Heart right ventricle (tissue), 16 donors: ENCODE data around the gene FGF2. TPM values are rescaled to one million over a fixed set of nuclear protein-coding genes. Genes with fewer than 3 reads are reported as not detected.

Source experiments
- ATAC-seq, 8 donors: fragments of 200-7000 bp; cut with Tn5 transposase; one replicate each; pipeline ENCODE4 v1.9.1; 2020; ENCODE audit warnings: mild to moderate bottlenecking in 8 of 8, moderate library complexity in 8 of 8, moderate number of reproducible peaks in 1 of 8
- DNase-seq, 2 donors: peaks; one replicate each; pipeline ENCODE4 v3.0.0-alpha.2; 2020
- H3K27ac ChIP-seq, 10 donors: fragments of 200-600 bp; sonication (generic) in 2 of 10; one replicate each; pipeline versions ENCODE4 v1.5.0 to v1.8.0; 2020 to 2022; ENCODE audit warnings: mild to moderate bottlenecking in 3 of 10
- H3K27me3 ChIP-seq, 7 donors: fragments of 200-600 bp; one replicate each; pipeline ENCODE4 v1.8.0; 2021 to 2022; ENCODE audit warnings: mild to moderate bottlenecking in 2 of 7
- H3K36me3 ChIP-seq, 9 donors: fragments of 200-600 bp; sonication (generic) in 1 of 9; one replicate each; pipeline versions ENCODE4 v1.5.0 to v1.8.0; 2020 to 2022; ENCODE audit warnings: mild to moderate bottlenecking in 2 of 9
- H3K4me1 ChIP-seq, 9 donors: fragments of 200-600 bp; sonication (generic) in 1 of 9; one replicate each; pipeline versions ENCODE4 v1.5.0 to v1.8.0; 2020 to 2022; ENCODE audit warnings: mild to moderate bottlenecking in 4 of 9
- H3K4me3 ChIP-seq, 10 donors: fragments of 200-600 bp; sonication (generic) in 2 of 10; one replicate each; pipeline versions ENCODE4 v1.5.0 to v1.8.0; 2020 to 2022; ENCODE audit warnings: mild to moderate bottlenecking in 7 of 10, moderate library complexity in 2 of 10
- H3K9me3 ChIP-seq, 11 donors: fragments of 200-600 bp in 10 of 11; sonication (generic) in 2 of 11; one replicate each; pipeline versions ENCODE4 v1.5.0 to v1.8.0; 2013 to 2022; ENCODE audit warnings: mild to moderate bottlenecking in 2 of 11, control low read depth in 1 of 11, moderate library complexity in 1 of 11
- CTCF ChIP-seq, 9 donors: fragments of 200-600 bp; sonication (generic) in 2 of 9; IDR thresholded peaks; one replicate each; pipeline versions ENCODE4 v1.5.0 to v1.8.0; 2021 to 2022; ENCODE audit warnings: antibody characterized with exemption in 9 of 9, mild to moderate bottlenecking in 5 of 9, moderate library complexity in 1 of 9
- WGBS, 2 donors: extraction: QIAGEN DNeasy Blood & Tissue Kit; methylation state at CpG; one replicate each; pipeline ENCODE4 v1.1.7; 2013; ENCODE audit warnings: inconsistent platforms in 1 of 2; 5-methylcytosine and 5-hydroxymethylcytosine counted together
- intact Hi-C, 10 donors: fragments of 100-400 bp; cut with DNase I; formaldehyde crosslinking; loops; one replicate each; pipeline versions ENCODE4 v1.11.1 to v1.14.2; 2022
- polyA plus RNA-seq, 2 donors: library from polyadenylated mRNA; stranded (reverse); fragments of 200-250 nt; gene quantifications; one replicate each; pipeline ENCODE4 v1.2.3, GENCODE V29; 2013
- total RNA-seq, 10 donors: library from RNA; stranded (reverse); fragmentation: NEBNext Ultra II Directional in 3 of 10; extraction: Animal tissue kit (Norgen Biotek cat#: 25700) in 3 of 10; gene quantifications; one replicate each; pipeline versions ENCODE4 v1.2.1 to v1.2.4, GENCODE V29; 2021 to 2023
- donor health status: Arrhythmogenic right ventricular cardiomyopathy.
- donor health status: ischemic (EF 13 %, LVEDD 7.1; RV severe dilation, severe dysfunction).
- donor health status: healthy with polysubstance abuse.
- donor health status: DM: no; HTN: yes; CAD: no.
- donor health status: DM: no; HTN: no; CAD: no.
- donor health status: ischemic (EF 25% LVEDD 6.9; RV normal size, moderate dysfunction).
- donor health status: ischemic (EF 25% LVEDD 5.7; RV mildly dilated, moderate dysfunction).
- donor health status: healthy.
- donor health status: DM: yes; HTN: yes; CAD: no.
- donor health status: Ischemic cardiomyopathy.
- donor health status: ischemic (EF 35%, LVEDD 5.7; RV mildly dilated, moderate dysfunction).
- donor health status: nonischemic (EF 11% LVEDD 7.7; RV severe dilation, severe dysfunction).
- donor health status: DM: yes; HTN: yes; CAD: no.
- donor health status: PGD.
- donor health status: ischemic (EF 29% LVEDD 5.4; RV normal size, mild dysfunction).
- donor health status: nonischemic (EF 23%, LVEDD 6.1; RV moderate dilation, normal function).

Gene FGF2
- total and polyA plus RNA-seq, 12 donors, result 2.9 to 8.6 (median 5.6) TPM

GRCh38 chr4:122831515-122832196 is 5.0 kb downstream of the FGF2 start:
- Histone ChIP-seq H3K4me3 (no peak overlapping the region), H3K4me1 (peaks cover 0 to 40% (median 16%) of the 10 kb centered on the region in 9 donors), H3K9me3 (no peaks in the 10 kb centered on the region), H3K27ac (no peak overlapping the region), H3K36me3 (no peaks in the 10 kb centered on the region), H3K27me3 (peaks cover 0 to 36% (median 0%) of the 10 kb centered on the region in 7 donors)
- intact Hi-C loops, result loop anchor here in 2 of 10 donors (5.0 to 10.0 kb wide), 2 partner anchors 69 to 87 kb away; no protein-coding TSS in a partner anchor
- TF ChIP-seq CTCF (IDR thresholded peaks at IDR 0.05), result no peak
- 92 to 93% methylated on average over 6 of the region's 6 CpGs for WGBS, 2 donors
- DNase-seq (no peak), ATAC-seq (no peak)

GRCh38 chr4:122832732-122833131 is 6.1 kb downstream of the FGF2 start:
- no peaks in the 10 kb centered on the region for H3K36me3 ChIP-seq
- no peak overlapping the region for H3K27ac ChIP-seq
- H3K4me1 ChIP-seq, result peaks cover 0 to 42% (median 15%) of the 10 kb centered on the region in 9 donors
- ATAC-seq (no peak), DNase-seq (no peak)
- H3K27me3 ChIP-seq, result peaks cover 0 to 27% (median 0%) of the 10 kb centered on the region in 7 donors
- no peak for TF ChIP-seq CTCF (IDR thresholded peaks at IDR 0.05)
- 89 to 100% methylated on average over 1 of the region's 1 CpG for WGBS, 2 donors
- intact Hi-C loops, result loop anchor here in 2 of 10 donors (5.0 to 10.0 kb wide), 2 partner anchors 70 to 88 kb away; no protein-coding TSS in a partner anchor
- no peak overlapping the region for H3K4me3 ChIP-seq
- H3K9me3 ChIP-seq, result no peaks in the 10 kb centered on the region

- peaks cover 0 to 14% (median 0%) of the 10 kb centered on the region in 7 donors for H3K27me3 ChIP-seq
- ATAC-seq (no peak), DNase-seq (no peak)
- TF ChIP-seq CTCF (IDR thresholded peaks at IDR 0.05), result no peak
- no peaks in the 10 kb centered on the region for H3K9me3 ChIP-seq
- peaks cover 0 to 31% (median 10%) of the 10 kb centered on the region in 9 donors for H3K4me1 ChIP-seq
- 83 to 88% methylated on average over 4 of the region's 4 CpGs for WGBS, 2 donors
- intact Hi-C loops, result loop anchor here in 2 of 10 donors (5.0 to 10.0 kb wide), 2 partner anchors 72 to 89 kb away; no protein-coding TSS in a partner anchor
- no peak overlapping the region for H3K4me3 ChIP-seq
- H3K27ac ChIP-seq, result no peak overlapping the region
- peaks cover 0 to 3% (median 0%) of the 10 kb centered on the region in 9 donors for H3K36me3 ChIP-seq
These were observed 7.4 kb downstream of the FGF2 start for GRCh38 chr4:122833999-122834398.

- Histone ChIP-seq H3K9me3 (no peaks in the 10 kb centered on the region), H3K4me3 (no peak overlapping the region), H3K36me3 (peaks cover 0 to 9% (median 0%) of the 10 kb centered on the region in 9 donors), H3K27me3 (no peaks in the 10 kb centered on the region), H3K27ac (no peak overlapping the region), H3K4me1 (peaks cover 0 to 39% (median 16%) of the 10 kb centered on the region in 9 donors)
- whole genome bisulfite sequencing, 2 donors, result 90 to 96% methylated on average over 2 of the region's 2 CpGs
- no peak for TF ChIP-seq CTCF (IDR thresholded peaks at IDR 0.05)
- intact Hi-C loops, result loop anchor here in 1 of 10 donors (10.0 kb wide), 1 partner anchor 92 kb away; no protein-coding TSS in a partner anchor
- DNase-seq (no peak), ATAC-seq (no peak)
These were observed 10.3 kb downstream of the FGF2 start for GRCh38 chr4:122836941-122837340.
